GM12872 (cell line): Measurements from ENCODE around the gene PTPRE.

Source experiments
- CTCF ChIP-seq: IDR thresholded peaks from 3 replicates; pipeline ENCODE4 v1.5.1; 2011; ENCODE audit warnings: low read depth, mild to moderate bottlenecking, low read length, moderate library complexity; ENCODE audit not compliant: insufficient read depth

PTPRE gene

GRCh38 chr10:128001363-128001745, 94.5 kb downstream of the PTPRE start:
- no peak for TF ChIP-seq CTCF

GRCh38 chr10:128001849-128002248, 94.9 kb downstream of the PTPRE start:
- no peak for TF ChIP-seq CTCF

- no peak for TF ChIP-seq CTCF
Measured at GRCh38 chr10:128003521-128003920, 96.6 kb downstream of the PTPRE start.

- no peak for TF ChIP-seq CTCF
Measured at GRCh38 chr10:128005858-128006257, 99.0 kb downstream of the PTPRE start.

GRCh38 chr10:128007056-128007455, 100.2 kb downstream of the PTPRE start:
- no peak for TF ChIP-seq CTCF

- TF ChIP-seq CTCF = no peak
Measured at GRCh38 chr10:128007971-128008370, 101.1 kb downstream of the PTPRE start.

GRCh38 chr10:128008521-128009250, 101.8 kb downstream of the PTPRE start:
- TF ChIP-seq CTCF = no peak
